Parathyroid adenoma (tissue), 2 donors: ENCODE data around the gene ADD2.

ENCODE experiments used
- H2AFZ ChIP-seq: fragments of 300-600 bp; sonication (generic); one replicate; pipeline ENCODE4 v1.7.0; 2017; ENCODE audit warnings: antibody characterized with exemption, mild to moderate bottlenecking
- H3K27ac ChIP-seq: fragments of 300-600 bp; sonication (generic); one replicate; pipeline ENCODE4 v1.7.0; 2017
- H3K27me3 ChIP-seq: fragments of 300-600 bp; sonication (generic); one replicate; pipeline ENCODE4 v1.7.0; 2017; ENCODE audit warnings: low read length; ENCODE audit not compliant: control insufficient read depth, insufficient read depth
- H3K36me3 ChIP-seq: fragments of 300-600 bp; sonication (generic); one replicate; pipeline ENCODE4 v1.7.0; 2017; ENCODE audit warnings: low read length; ENCODE audit not compliant: control insufficient read depth, insufficient read depth
- H3K4me1 ChIP-seq: fragments of 300-600 bp; sonication (generic); one replicate; pipeline ENCODE4 v1.7.0; 2017; ENCODE audit warnings: control low read depth
- H3K4me2 ChIP-seq: fragments of 300-600 bp; sonication (generic); one replicate; pipeline ENCODE4 v1.7.0; 2017; ENCODE audit warnings: low read length
- H3K4me3 ChIP-seq: fragments of 300-600 bp; sonication (generic); one replicate; pipeline ENCODE4 v1.7.0; 2017; ENCODE audit warnings: low read depth, low read length
- H3K79me2 ChIP-seq: fragments of 300-600 bp; sonication (generic); one replicate; pipeline ENCODE4 v1.7.0; 2017; ENCODE audit warnings: control low read depth
- H3K9ac ChIP-seq: fragments of 300-600 bp; sonication (generic); one replicate; pipeline ENCODE4 v1.7.0; 2017; ENCODE audit warnings: mild to moderate bottlenecking
- H3K9me3 ChIP-seq: fragments of 300-600 bp; sonication (generic); one replicate; pipeline ENCODE4 v1.7.0; 2017; ENCODE audit warnings: low read length; ENCODE audit not compliant: control insufficient read depth
- TF ChIP-seq, protein P1 (sequence below): fragments of 300-600 bp; sonication (generic); IDR thresholded peaks from one replicate; pipeline ENCODE4 v1.7.0; 2017; ENCODE audit warnings: antibody characterized with exemption, mild to moderate bottlenecking
- donor health status: primary hyperparathyroidism.

ADD2 gene

DNA sequence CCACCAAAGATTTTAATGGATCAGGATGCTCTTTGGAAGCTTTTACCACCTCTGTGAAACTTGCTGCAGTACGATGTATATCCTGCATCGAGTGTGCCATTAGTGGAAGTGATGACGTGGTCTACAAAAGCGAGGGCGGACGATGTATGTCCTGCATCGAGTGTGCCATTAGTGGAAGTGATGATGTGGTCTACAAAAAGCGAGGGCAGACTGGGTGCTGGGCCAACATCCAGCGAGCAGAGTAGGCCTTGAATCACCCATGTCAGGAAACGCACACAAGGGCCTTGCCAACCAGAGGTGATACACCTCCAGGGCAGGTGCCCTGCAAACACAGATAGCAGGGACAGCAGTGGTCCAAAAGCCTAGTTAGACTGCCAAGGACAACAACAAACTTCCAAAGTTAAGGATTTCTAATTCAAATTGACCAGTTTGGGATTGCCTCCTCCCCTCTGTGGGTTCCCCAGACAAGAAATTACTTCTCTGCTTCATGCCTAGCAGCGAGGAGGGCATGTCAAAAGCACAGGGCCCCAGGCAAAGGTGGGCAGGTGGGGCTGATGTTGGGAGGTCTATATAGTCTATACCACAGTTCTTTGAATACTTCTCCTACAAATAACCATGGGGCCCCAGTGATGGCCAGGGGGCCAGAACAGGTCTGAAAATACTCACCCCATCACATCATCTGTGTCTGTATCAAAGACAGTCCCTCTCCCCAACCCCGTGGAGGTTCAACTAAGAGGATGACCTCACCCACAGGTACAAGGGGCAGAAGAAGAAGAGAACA lies 70.2 kb downstream of the ADD2 start:
- TF ChIP-seq, protein P1, sequence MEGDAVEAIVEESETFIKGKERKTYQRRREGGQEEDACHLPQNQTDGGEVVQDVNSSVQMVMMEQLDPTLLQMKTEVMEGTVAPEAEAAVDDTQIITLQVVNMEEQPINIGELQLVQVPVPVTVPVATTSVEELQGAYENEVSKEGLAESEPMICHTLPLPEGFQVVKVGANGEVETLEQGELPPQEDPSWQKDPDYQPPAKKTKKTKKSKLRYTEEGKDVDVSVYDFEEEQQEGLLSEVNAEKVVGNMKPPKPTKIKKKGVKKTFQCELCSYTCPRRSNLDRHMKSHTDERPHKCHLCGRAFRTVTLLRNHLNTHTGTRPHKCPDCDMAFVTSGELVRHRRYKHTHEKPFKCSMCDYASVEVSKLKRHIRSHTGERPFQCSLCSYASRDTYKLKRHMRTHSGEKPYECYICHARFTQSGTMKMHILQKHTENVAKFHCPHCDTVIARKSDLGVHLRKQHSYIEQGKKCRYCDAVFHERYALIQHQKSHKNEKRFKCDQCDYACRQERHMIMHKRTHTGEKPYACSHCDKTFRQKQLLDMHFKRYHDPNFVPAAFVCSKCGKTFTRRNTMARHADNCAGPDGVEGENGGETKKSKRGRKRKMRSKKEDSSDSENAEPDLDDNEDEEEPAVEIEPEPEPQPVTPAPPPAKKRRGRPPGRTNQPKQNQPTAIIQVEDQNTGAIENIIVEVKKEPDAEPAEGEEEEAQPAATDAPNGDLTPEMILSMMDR, result no peak
- Histone ChIP-seq H3K27me3 (no peaks in the 10 kb centered on the region), H3K9me3 (no peaks in the 10 kb centered on the region), H3K27ac (no peak overlapping the region), H3K9ac (no peak overlapping the region), H3K36me3 (no peaks in the 10 kb centered on the region), H3K4me1 (no peaks in the 10 kb centered on the region), H2AFZ (no peak overlapping the region), H3K4me2 (no peak overlapping the region), H3K4me3 (no peak overlapping the region), H3K79me2 (no peaks in the 10 kb centered on the region)

DNA sequence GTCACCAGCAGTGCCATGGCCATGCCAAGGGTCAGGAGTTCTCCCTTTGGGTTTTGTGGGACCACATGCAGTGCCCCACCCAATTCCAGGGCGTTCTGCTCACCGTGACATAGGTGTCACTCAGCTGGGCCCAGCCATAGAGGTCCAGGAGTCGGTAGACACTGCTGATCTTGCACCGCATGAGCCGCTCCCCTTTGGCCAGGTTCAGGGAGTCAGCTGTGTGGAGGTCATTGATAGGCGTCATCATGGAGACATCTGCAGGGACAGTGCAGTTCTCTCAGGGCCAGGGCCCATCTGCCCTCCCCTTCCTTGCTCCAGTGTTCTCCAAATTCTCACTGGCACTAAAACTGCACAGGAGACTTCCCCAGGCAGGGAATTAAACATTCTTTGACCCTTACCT lies 71.9 kb downstream of the ADD2 start:
- Histone ChIP-seq H3K4me3 (no peak overlapping the region), H3K27me3 (no peaks in the 10 kb centered on the region), H3K79me2 (no peaks in the 10 kb centered on the region), H3K4me1 (no peaks in the 10 kb centered on the region), H3K9ac (no peak overlapping the region), H3K9me3 (no peaks in the 10 kb centered on the region), H2AFZ (no peak overlapping the region), H3K4me2 (no peak overlapping the region), H3K27ac (no peak overlapping the region), H3K36me3 (no peaks in the 10 kb centered on the region)
- TF ChIP-seq, protein P1, result no peak

DNA sequence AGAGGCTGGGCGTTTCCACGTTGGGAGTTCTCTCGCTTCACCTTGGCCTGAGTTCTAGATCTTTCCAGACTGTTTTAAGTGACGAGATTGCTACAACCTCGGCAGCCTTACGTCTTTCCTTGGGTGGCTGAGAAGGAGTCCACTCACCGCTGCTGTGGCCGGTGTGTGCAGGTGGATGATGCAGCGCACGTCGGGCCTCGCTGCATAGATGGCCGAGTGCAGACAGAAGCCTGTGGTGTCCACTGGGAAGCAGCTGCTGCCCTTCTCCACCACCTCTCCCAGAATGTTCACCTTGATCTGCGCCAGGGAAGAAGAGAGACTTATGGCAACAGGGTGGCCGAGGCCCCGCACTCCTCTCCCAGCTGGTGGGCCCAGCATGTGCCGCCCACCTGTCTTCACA lies 75.7 kb downstream of the ADD2 start:
- H3K4me3 ChIP-seq, result no peak overlapping the region
- TF ChIP-seq, protein P1, result no peak
- no peaks in the 10 kb centered on the region for H3K4me1 ChIP-seq
- H2AFZ ChIP-seq, result no peak overlapping the region
- H3K27ac ChIP-seq, result no peak overlapping the region
- no peaks in the 10 kb centered on the region for H3K36me3 ChIP-seq
- no peaks in the 10 kb centered on the region for H3K9me3 ChIP-seq
- H3K4me2 ChIP-seq, result no peak overlapping the region
- H3K79me2 ChIP-seq, result no peaks in the 10 kb centered on the region
- H3K27me3 ChIP-seq, result no peaks in the 10 kb centered on the region
- no peak overlapping the region for H3K9ac ChIP-seq

DNA sequence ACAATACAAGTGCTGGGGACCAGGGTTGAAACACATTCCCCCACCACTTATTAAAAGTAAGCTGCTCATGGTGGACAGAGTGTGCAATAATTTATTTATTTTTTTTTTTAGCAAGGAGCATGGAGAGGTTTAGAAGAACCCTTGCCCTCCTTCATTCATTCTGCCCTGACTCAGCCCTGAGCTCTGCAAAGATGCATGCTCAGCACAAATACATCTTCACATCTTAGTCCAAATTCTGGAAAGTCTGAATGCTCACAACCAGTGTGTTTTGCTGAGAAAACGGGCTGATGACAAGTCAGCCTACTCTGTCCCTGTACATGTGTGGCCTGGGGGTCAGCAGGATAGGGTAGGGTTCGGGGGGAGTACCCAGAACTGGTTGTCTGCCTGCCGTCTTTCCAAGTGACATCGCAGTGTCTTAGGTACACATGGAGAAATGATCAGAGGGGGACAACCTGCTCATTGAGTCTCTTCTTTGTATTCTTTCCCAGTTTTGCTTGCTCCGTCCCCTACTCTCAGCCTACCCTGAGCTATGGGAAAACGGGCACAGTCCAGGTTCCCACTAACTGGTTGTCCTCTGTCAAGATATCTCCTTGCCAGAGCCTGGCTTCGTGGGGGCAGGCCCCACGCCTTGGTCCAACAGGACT lies 76.4 kb downstream of the ADD2 start:
- TF ChIP-seq, protein P1, result no peak
- Histone ChIP-seq H3K4me3 (no peak overlapping the region), H3K36me3 (no peaks in the 10 kb centered on the region), H3K27ac (no peak overlapping the region), H2AFZ (no peak overlapping the region), H3K9me3 (no peaks in the 10 kb centered on the region), H3K4me2 (no peak overlapping the region), H3K9ac (no peak overlapping the region), H3K4me1 (no peaks in the 10 kb centered on the region), H3K79me2 (no peaks in the 10 kb centered on the region), H3K27me3 (no peaks in the 10 kb centered on the region)
